ENCODE data around the gene ZNF3. TPM values are rescaled to one million over a fixed set of nuclear protein-coding genes. Genes with fewer than 3 reads are reported as not detected.

The ZNF3 gene
- total and polyA plus RNA-seq, 2 experiments from 2014 or later: 23.4 to 48.9 TPM

DNA sequence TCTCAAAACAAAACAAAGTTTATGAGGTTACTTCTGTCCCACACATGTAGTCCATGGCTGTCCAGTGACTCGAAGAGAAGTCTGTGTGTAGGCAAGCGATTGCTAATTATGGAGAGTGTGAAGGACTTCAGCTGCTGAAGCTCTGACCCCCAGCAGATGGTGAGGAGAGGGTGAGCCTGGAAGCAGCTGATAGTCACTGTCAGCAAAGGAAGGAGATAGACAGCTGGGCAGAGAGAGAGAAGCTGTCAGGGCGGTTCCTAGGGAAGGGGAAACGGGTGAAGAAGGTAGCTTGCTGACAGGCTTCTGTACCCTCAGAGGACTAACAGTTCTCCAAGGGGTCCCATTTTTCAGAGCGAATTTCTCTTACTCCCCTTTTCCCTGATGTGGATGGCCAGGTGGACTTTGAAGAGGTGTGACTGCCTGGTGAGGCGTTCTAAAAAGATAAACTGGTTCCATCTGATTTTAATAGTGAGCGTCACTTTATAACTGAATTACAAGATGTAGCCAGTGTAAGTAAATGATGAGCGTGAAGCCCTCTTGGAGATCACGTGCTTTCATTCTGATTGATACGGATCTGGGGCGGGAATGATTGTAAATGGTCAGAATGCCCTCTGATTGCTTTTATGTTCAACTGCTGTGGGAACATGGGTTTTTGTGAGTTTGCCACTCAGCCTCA, 19.9 kb downstream of the ZNF3 start (continued):
- TF ChIP-seq, protein P1, sequence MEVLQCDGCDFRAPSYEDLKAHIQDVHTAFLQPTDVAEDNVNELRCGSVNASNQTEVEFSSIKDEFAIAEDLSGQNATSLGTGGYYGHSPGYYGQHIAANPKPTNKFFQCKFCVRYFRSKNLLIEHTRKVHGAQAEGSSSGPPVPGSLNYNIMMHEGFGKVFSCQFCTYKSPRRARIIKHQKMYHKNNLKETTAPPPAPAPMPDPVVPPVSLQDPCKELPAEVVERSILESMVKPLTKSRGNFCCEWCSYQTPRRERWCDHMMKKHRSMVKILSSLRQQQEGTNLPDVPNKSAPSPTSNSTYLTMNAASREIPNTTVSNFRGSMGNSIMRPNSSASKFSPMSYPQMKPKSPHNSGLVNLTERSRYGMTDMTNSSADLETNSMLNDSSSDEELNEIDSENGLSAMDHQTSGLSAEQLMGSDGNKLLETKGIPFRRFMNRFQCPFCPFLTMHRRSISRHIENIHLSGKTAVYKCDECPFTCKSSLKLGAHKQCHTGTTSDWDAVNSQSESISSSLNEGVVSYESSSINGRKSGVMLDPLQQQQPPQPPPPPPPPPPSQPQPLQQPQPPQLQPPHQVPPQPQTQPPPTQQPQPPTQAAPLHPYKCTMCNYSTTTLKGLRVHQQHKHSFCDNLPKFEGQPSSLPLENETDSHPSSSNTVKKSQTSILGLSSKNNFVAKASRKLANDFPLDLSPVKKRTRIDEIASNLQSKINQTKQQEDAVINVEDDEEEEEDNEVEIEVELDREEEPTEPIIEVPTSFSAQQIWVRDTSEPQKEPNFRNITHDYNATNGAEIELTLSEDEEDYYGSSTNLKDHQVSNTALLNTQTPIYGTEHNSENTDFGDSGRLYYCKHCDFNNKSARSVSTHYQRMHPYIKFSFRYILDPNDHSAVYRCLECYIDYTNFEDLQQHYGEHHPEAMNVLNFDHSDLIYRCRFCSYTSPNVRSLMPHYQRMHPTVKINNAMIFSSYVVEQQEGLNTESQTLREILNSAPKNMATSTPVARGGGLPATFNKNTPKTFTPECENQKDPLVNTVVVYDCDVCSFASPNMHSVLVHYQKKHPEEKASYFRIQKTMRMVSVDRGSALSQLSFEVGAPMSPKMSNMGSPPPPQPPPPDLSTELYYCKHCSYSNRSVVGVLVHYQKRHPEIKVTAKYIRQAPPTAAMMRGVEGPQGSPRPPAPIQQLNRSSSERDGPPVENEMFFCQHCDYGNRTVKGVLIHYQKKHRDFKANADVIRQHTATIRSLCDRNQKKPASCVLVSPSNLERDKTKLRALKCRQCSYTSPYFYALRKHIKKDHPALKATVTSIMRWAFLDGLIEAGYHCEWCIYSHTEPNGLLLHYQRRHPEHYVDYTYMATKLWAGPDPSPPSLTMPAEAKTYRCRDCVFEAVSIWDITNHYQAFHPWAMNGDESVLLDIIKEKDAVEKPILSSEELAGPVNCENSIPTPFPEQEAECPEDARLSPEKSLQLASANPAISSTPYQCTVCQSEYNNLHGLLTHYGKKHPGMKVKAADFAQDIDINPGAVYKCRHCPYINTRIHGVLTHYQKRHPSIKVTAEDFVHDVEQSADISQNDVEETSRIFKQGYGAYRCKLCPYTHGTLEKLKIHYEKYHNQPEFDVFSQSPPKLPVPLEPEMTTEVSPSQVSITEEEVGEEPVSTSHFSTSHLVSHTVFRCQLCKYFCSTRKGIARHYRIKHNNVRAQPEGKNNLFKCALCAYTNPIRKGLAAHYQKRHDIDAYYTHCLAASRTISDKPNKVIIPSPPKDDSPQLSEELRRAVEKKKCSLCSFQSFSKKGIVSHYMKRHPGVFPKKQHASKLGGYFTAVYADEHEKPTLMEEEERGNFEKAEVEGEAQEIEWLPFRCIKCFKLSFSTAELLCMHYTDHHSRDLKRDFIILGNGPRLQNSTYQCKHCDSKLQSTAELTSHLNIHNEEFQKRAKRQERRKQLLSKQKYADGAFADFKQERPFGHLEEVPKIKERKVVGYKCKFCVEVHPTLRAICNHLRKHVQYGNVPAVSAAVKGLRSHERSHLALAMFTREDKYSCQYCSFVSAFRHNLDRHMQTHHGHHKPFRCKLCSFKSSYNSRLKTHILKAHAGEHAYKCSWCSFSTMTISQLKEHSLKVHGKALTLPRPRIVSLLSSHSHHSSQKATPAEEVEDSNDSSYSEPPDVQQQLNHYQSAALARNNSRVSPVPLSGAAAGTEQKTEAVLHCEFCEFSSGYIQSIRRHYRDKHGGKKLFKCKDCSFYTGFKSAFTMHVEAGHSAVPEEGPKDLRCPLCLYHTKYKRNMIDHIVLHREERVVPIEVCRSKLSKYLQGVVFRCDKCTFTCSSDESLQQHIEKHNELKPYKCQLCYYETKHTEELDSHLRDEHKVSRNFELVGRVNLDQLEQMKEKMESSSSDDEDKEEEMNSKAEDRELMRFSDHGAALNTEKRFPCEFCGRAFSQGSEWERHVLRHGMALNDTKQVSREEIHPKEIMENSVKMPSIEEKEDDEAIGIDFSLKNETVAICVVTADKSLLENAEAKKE (CRISPR knock-in tag; IDR thresholded peaks at IDR 0.05): no peak
- TF ChIP-seq, protein P2, sequence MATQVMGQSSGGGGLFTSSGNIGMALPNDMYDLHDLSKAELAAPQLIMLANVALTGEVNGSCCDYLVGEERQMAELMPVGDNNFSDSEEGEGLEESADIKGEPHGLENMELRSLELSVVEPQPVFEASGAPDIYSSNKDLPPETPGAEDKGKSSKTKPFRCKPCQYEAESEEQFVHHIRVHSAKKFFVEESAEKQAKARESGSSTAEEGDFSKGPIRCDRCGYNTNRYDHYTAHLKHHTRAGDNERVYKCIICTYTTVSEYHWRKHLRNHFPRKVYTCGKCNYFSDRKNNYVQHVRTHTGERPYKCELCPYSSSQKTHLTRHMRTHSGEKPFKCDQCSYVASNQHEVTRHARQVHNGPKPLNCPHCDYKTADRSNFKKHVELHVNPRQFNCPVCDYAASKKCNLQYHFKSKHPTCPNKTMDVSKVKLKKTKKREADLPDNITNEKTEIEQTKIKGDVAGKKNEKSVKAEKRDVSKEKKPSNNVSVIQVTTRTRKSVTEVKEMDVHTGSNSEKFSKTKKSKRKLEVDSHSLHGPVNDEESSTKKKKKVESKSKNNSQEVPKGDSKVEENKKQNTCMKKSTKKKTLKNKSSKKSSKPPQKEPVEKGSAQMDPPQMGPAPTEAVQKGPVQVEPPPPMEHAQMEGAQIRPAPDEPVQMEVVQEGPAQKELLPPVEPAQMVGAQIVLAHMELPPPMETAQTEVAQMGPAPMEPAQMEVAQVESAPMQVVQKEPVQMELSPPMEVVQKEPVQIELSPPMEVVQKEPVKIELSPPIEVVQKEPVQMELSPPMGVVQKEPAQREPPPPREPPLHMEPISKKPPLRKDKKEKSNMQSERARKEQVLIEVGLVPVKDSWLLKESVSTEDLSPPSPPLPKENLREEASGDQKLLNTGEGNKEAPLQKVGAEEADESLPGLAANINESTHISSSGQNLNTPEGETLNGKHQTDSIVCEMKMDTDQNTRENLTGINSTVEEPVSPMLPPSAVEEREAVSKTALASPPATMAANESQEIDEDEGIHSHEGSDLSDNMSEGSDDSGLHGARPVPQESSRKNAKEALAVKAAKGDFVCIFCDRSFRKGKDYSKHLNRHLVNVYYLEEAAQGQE (IDR thresholded peaks at IDR 0.05; ENCODE audit: unreplicated experiment): no peak

DNA sequence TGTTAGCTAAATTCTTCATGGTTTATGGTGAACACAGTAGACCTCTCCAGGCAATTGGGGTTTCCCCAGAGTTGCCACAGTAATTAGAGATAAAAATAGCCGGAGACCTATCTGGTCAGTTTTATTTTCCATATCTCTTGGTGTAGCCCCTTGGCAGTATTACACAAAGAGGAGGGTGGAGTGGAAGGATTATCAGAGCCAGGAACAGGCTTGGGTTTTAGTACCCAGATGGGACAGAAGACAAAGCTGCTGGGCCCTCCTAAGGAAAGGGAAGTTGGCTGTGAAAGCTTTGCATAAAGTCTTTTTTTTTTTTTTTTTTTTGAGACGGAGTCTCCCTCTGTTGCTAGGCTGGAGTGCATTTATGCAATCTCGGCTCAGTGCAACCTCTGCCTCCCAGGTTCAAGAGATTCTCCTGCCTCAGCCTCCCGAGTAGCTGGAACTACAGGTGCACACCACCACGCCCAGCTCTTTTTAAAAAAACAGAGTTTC, 22.2 kb downstream of the ZNF3 start:
- Mint-ChIP-seq H3K36me3 (ENCODE audit: low read depth) (peaks cover 68% of the 10 kb centered on the region), H3K4me3 (no peak overlapping the region), H3K9me3 (no peaks in the 10 kb centered on the region), H3K27me3 (ENCODE audit: insufficient read depth, low read depth, poor library complexity) (peaks cover 4% of the 10 kb centered on the region), H3K4me1 (no peaks in the 10 kb centered on the region), H3K27ac (no peak overlapping the region)
- Histone ChIP-seq H4K20me1 (replicated peaks; ENCODE audit: insufficient read depth) (peaks cover 6% of the 10 kb centered on the region; the same call in 1 of the 2 replicates), H3K4me2 (no peak overlapping the region), H2AFZ (no peak overlapping the region), H3K9me2 (ENCODE audit: insufficient read depth) (no peaks in the 10 kb centered on the region), H3K4me1 (ENCODE audit: insufficient read depth) (no peaks in the 10 kb centered on the region), H3K27ac (ENCODE audit: low read depth) (no peak overlapping the region), H3K79me2 (replicated peaks; ENCODE audit: insufficient read depth) (peaks cover under 1% of the 10 kb centered on the region; the same call in 1 of the 2 replicates), H3F3A (replicated peaks; ENCODE audit: low read depth) (0 out of 2 replicates have a peak, but pooled peaks cover 2% of the 10 kb centered on the region), H3K4me3 (no peak overlapping the region), H3K36me3 (ENCODE audit: insufficient read depth) (peaks cover 32% of the 10 kb centered on the region), H3K27me3 (ENCODE audit: insufficient read depth) (no peaks in the 10 kb centered on the region)
- ATAC-seq (no peak), DNase-seq (ENCODE audit: low spot score) (no peak)
- TF ChIP-seq NANOG (IDR thresholded peaks at IDR 0.05; ENCODE audit: borderline replicate concordance): no peak
- TF ChIP-seq JUNB (IDR thresholded peaks at IDR 0.05; ENCODE audit: unreplicated experiment): no peak
- TF ChIP-seq ZNF114 (CRISPR knock-in tag; IDR thresholded peaks at IDR 0.05): no peak
- TF ChIP-seq STAT1 (IDR thresholded peaks at IDR 0.05; ENCODE audit: unreplicated experiment): no peak
- no peak for TF ChIP-seq EZH2 (IDR thresholded peaks at IDR 0.05; ENCODE audit: low read depth, unreplicated experiment)
- TF ChIP-seq, protein P2 (IDR thresholded peaks at IDR 0.05; ENCODE audit: unreplicated experiment): no peak
- no peak for TF ChIP-seq EZH2phosphoT487 (IDR thresholded peaks at IDR 0.05; ENCODE audit: unreplicated experiment)
- no peak for TF ChIP-seq CREB1 (CRISPR knock-in tag; IDR thresholded peaks at IDR 0.05; ENCODE audit: low read depth)
